GM12872 (cell line): ENCODE data around the gene ZNF202.

ENCODE experiments used
- CTCF ChIP-seq: IDR thresholded peaks from 3 replicates; pipeline ENCODE4 v1.5.1; 2011; ENCODE audit warnings: low read depth, mild to moderate bottlenecking, low read length, moderate library complexity; ENCODE audit not compliant: insufficient read depth

The ZNF202 gene

GRCh38 chr11:123741159-123742030 is at the start of gene ZNF202:
Gene ZNF202, minus strand, starts transcription at chr11:123741660. Its CDS starts 10,772 bp downstream, at chr11:123730888.
- 0 out of 3 replicates have a peak, but pooled peaks have one; percentile 11 for TF ChIP-seq CTCF

DNA sequence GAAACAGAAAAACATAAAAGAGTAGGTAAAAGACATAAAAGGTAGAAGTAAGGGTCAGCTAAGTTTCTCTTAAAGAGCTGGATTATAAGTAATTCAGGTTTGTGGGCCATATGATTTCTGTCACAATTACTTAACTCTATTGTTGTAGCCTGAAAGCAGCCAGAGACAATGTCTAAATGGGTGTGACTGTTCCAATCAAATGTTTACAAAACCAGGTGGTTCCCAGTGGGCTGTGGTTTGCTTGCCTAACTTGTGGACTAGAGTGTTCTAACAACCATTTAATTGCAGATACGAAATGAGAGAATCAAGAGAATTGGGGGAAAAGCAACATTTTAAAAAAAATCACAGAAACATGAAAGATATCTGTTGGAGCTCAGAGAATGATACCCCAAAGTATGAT is 42.1 kb upstream of the ZNF202 start:
- TF ChIP-seq CTCF: no peak

GRCh38 chr11:123778511-123778910 is 37.1 kb upstream of the ZNF202 start:
- no peak for TF ChIP-seq CTCF

DNA sequence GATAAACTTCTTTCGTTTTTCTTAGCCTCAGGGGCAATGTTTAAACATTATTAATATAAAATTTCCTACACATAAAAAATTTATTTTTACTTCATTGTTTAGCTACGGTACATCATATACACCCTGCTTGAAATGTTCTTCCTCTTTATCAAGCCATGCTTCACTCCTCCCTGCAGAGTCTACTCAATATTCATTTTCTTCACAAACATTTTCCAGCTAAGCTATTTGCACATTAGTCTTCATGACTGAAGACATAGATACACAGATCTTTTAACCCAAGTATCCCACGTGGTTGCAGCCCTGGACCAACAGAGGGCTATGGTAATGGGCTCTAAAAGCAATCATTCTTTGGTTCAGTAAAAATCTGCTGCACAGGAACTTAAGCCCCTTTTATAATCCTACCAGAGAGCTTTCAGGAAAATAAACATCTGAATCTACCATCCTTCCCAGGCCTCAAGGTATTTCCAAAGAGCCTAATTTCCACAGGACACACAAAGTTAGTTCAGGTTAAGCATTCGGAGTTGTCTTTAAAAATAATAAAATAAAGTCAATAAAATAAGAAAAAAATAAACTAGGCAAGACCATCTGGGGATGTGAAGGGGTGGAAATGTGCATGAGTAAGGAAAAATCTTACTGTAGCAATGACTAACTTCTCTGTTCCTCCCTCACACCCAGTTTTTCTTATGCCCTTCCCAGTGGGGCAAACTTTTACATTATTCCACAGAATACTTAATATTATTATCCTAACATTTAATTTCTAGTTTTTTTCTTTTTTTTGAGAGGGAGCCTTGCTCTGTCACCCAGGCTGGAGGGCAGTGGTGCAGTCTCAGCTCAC is 34.5 kb upstream of the ZNF202 start:
- TF ChIP-seq CTCF: no peak

GRCh38 chr11:123775289-123775688 is 33.8 kb upstream of the ZNF202 start:
- no peak for TF ChIP-seq CTCF

DNA sequence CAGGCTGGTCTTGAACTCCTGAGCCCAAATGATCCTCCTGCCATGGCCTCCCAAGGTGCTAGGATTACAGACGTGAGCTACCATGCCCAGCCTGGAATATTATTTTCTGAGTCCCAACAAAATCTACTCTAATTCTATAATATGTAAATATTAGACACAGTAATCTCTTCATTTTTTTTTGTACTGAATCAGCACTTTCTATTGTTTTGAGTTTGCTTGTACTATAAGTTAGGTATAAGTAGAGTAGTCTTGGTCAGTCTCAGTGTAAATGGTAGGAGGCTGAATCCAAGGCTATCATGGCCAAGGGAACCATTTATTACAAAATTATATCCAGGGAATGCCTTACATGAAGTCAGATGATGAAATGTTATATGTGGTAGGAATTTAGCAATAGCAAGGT is 32.5 kb upstream of the ZNF202 start:
- no peak for TF ChIP-seq CTCF

- TF ChIP-seq CTCF: no peak
Observed at GRCh38 chr11:123773026-123773425, 31.6 kb upstream of the ZNF202 start.
